GM10266 (cell line): ENCODE results near the gene MMP19.
"Not testable (repeated sequence)": the region's sequence is repeated elsewhere in the genome, so short reads cannot be mapped to it uniquely, and the experiment has no call there.

ENCODE experiments used
- DNase-seq: peaks from one replicate; pipeline ENCODE4 v3.0.0; 2012; ENCODE audit errors: extremely low spot score
- TF ChIP-seq, protein P1 (sequence below): IDR thresholded peaks from 2 replicates; pipeline ENCODE4 v1.5.1; 2012; ENCODE audit warnings: mild to moderate bottlenecking, low read depth; ENCODE audit not compliant: control insufficient read depth, insufficient read depth; ENCODE audit errors: missing control alignments

The MMP19 gene

DNA sequence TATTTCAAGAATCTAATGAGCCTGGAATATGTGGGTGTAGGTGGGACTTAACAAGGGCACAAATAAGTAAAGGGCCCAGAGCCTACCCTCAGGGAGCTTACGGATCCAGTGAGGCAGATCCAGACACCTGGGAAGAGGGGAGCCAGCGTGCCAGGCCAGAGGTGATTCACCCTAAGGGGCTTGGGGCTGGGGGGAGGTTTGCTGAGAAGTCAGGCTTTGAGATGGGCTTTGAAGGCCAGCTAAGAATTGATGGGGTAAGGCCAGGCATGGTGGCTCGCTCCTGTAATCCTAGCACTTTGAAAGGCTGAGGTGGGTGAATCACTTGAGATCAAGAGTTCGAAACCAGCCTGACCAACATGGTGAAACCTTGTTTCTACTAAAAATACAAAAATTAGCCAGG, 695 bp upstream of the MMP19 start:
- TF ChIP-seq, protein P1, sequence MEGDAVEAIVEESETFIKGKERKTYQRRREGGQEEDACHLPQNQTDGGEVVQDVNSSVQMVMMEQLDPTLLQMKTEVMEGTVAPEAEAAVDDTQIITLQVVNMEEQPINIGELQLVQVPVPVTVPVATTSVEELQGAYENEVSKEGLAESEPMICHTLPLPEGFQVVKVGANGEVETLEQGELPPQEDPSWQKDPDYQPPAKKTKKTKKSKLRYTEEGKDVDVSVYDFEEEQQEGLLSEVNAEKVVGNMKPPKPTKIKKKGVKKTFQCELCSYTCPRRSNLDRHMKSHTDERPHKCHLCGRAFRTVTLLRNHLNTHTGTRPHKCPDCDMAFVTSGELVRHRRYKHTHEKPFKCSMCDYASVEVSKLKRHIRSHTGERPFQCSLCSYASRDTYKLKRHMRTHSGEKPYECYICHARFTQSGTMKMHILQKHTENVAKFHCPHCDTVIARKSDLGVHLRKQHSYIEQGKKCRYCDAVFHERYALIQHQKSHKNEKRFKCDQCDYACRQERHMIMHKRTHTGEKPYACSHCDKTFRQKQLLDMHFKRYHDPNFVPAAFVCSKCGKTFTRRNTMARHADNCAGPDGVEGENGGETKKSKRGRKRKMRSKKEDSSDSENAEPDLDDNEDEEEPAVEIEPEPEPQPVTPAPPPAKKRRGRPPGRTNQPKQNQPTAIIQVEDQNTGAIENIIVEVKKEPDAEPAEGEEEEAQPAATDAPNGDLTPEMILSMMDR, result no peak
- DNase-seq, result no peak

DNA sequence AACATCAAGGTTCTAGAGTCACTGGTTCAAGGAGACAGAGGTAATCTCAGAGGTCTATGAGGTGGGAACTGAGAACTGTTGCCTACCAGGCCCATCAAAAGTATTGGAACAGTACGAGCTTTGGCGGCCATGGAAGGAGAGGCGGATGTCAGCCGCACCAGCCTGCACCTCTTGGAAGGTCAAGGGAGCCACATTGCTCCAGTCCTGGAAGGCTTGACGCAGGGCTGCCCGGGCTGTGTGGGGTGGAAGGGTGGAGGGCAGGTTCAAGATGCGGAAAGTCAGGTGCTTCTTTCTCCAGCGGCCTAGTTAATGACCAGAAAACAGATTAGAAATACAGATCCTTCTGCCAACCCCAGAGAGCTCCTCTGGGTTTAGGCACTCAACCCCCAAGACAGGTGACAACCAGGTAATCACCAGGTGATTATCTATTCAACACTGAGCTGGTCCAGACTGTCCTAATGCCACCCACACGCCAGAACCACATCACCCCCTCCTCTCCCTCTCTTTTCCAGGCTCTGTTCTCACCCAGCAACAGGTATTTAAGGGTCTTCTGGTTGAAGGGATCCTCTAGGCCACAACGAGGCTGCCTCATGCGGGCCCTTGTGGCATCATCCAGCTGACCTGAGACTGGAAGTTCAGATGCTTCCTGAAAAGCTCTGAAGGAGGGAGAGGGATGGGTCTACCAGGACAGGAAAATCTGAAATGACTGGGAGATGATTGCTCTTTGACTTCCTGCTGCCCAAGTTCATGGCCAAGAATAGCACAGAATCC, 2.0 kb downstream of the MMP19 start:
- DNase-seq, result no peak
- TF ChIP-seq, protein P1, result no peak

DNA sequence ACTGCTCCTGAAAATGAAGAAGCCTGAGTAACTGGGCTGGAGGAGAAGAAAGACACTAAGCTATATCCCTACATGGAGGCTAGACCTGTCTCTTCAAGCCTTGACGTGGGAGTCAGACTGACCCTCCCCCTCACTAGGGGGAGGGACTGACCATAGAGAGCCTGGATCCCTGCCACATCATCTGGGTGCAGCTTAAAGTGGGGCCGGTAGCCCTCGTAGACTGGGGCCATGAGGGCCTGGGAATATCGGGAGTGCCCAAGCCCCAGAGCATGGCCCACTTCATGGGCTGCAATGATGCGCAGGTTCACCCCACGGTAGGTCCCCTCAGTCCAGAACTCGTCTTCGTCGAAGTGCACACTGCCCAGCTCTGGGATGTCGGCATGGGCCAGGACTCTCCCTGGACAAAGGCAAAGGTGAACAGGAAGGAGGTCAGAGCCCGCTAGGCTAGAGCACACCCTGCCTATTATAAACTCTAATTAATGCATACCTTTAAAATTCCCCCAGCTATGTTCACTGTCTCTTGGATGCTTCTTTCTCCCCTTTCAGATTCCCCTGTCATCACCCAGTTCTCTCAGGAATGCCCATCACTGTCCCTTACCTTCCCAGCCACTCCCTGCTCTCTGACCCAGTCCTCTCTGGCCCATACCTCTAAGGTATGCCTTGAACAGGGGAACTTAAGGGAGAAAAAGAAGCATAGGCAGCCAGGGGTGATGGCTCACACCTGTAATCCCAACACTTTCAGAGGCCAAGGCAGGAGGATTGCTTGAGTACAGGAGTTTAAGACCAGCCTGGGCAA, 3.2 kb downstream of the MMP19 start:
- TF ChIP-seq, protein P1, result no peak
- DNase-seq, result no peak

DNA sequence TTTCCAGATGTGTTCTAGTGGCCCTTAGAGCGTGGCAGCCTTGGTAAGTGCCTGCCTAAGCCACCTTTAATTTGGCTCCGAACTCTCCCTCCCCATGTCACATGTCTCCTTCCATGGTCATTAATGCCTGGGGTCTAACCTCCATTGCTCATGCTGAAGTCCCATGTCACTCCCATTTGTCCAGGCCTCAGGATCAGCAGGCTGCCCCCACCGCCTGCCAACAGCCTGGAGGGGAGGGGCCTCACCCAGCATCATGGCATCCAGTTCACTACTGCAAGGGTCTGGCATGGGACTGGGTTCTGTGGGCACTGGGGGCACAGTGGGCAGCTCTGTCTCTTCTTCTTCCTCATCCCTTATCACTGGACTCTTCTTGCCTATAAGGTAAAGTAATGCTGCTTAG, 4.4 kb downstream of the MMP19 start:
- DNase-seq, result no peak
- TF ChIP-seq, protein P1, result no peak

DNA sequence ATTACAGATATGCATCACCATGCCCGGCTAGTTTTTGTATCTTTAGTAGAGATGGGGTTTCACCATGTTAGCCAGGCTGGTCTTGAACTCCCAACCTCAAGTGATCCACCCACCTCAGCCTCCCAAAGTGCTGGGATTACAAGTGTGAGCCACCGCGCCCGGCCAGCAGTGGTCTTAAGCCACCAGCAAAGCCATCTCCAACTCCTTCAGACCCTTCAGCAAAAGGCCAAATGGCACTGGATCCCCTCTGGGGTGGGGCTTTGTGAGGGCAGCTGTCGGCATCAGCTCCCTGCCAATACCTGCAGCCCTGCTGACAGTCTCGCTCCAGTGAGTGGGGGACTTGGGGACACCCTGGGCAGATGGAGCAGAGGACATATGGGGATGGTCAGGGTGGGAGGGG, 8.3 kb downstream of the MMP19 start:
- DNase-seq, result not testable (repeated sequence)

DNA sequence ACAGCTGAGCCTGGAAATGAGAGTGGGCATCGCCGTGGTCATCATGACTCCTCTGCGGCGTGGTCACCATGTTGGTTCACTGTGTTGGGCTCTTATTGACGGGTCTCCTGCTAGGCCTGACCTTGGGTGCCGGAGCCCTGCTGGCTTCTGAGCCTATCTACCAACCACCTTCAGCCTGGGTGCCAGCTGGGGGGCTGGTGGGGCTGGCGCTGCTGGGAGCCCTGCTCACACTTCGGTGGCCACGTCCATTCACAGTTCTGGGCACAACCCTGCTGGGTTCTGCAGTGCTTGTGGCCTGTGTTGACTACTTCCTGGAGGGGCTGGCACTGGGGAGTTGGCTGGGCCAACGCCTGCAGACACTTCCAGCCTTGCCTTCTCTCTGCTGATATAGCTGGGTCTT, 9.7 kb downstream of the MMP19 start:
- DNase-seq, result no peak
- TF ChIP-seq, protein P1, result no peak

DNA sequence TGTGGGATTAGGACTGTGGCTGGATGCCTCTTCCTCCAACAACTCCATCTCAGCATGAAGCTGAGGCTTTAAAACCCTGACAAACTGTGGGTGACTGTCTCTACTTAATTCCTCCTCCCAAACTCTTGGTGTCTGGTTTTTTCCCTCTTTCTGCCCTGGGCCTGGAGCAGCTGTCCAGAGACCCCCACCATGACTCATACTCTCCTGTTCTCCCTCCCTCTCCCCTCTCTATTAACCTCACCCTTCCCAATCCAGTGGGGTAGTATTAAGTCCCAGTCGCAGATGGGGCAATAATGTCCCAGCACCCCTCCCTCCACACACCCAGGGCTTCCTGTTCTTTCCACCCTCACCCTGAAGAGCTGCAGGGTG, 11.3 kb downstream of the MMP19 start:
- DNase-seq, result no peak
- TF ChIP-seq, protein P1, result no peak
